Adrenal gland (tissue), 12 donors: Measurements from ENCODE around the gene CPPED1. TPM values are rescaled to one million over a fixed set of nuclear protein-coding genes. Genes with fewer than 3 reads are reported as not detected.

Experiments
- DNase-seq, 7 donors: peaks; one replicate each; pipeline ENCODE4 v3.0.0-alpha.2; 2019 to 2020
- H3K27ac ChIP-seq, 5 donors: fragments of 200-600 bp; sonication (generic) in 4 of 5; 1 replicate in 3 of 5; 2 replicates in 2 of 5; pipeline versions ENCODE4 v1.5.1 to v1.8.0; 2016 to 2020; ENCODE audit warnings: mild to moderate bottlenecking in 1 of 5
- H3K27me3 ChIP-seq: fragments of 200-600 bp; 2 replicates; pipeline ENCODE4 v1.8.0; 2021
- H3K36me3 ChIP-seq, 2 donors: fragments of 200-600 bp; replicated peaks in 1 of 2; 1 replicate in 1 of 2; 2 replicates in 1 of 2; pipeline versions ENCODE4 v1.5.1 to v1.8.0; 2018 to 2022
- H3K4me1 ChIP-seq, 2 donors: fragments of 200-600 bp; replicated peaks in 1 of 2; 1 replicate in 1 of 2; 2 replicates in 1 of 2; pipeline versions ENCODE4 v1.5.1 to v1.8.0; 2018 to 2021
- H3K4me3 ChIP-seq, 4 donors: fragments of 200-600 bp; sonication (generic) in 3 of 4; one replicate each; pipeline ENCODE4 v1.5.1; 2016 to 2018
- H3K9me3 ChIP-seq, 3 donors: fragments of 200-600 bp; sonication (generic) in 1 of 3; replicated peaks in 1 of 3; 1 replicate in 2 of 3; 2 replicates in 1 of 3; pipeline versions ENCODE4 v1.5.1 to v1.8.0; 2016 to 2021
- POLR2A ChIP-seq, 2 donors: fragments of 450-650 bp; IDR thresholded peaks; one replicate each; pipeline ENCODE4 v1.6.1; 2017; ENCODE audit warnings: antibody characterized with exemption in 2 of 2, mild to moderate bottlenecking in 2 of 2, moderate library complexity in 1 of 2
- WGBS, 4 donors: extraction: QIAGEN DNeasy Blood & Tissue Kit in 2 of 4; methylation state at CpG; one replicate each; pipeline versions ENCODE4 v1.1.5 to v1.1.7; 2013 to 2017; 5-methylcytosine and 5-hydroxymethylcytosine counted together
- intact Hi-C, 2 donors: fragments of 100-400 bp; cut with DNase I; formaldehyde crosslinking; loops; one replicate each; pipeline versions ENCODE4 v1.14.1 to v1.15.0; 2022 to 2023
- polyA plus RNA-seq, 3 donors: library from polyadenylated mRNA; stranded (reverse); fragments of 200-250 nt in 2 of 3; fragments of 350-450 nt in 1 of 3; fragmentation: Illumina TruSeq in 1 of 3; extraction: RNeasy Lipid Tissue Mini Kit (QIAGEN cat#74804) in 1 of 3; gene quantifications; one replicate each; pipeline ENCODE4 v1.2.3, GENCODE V29; 2013 to 2014
- total RNA-seq, 9 donors: library from RNA; depleted of rRNA in 4 of 9; stranded (reverse); fragments of >200 nt in 4 of 9; fragments of 120-200 nt in 1 of 9; fragmentation: NEBNext Ultra II Directional in 1 of 9; extraction: Animal tissue kit (Norgen Biotek cat#: 25700) in 1 of 9; gene quantifications; one replicate each; pipeline versions ENCODE4 v1.1.0 to v1.2.4, GENCODE V29; 2013 to 2023
- TF ChIP-seq, protein P1 (sequence below), 6 experiments: fragments of 450-650 bp in 4 of 6; fragments of 200-600 bp in 2 of 6; sonication (generic) in 1 of 6; IDR thresholded peaks; 1 replicate in 5 of 6; 2 replicates in 1 of 6; pipeline versions ENCODE4 v1.5.1 to v1.8.0; 2016 to 2021; ENCODE audit warnings: antibody characterized with exemption in 6 of 6, mild to moderate bottlenecking in 2 of 6, moderate library complexity in 1 of 6
- donor health status: healthy with polysubstance abuse.
- donor health status: Bipolar disorder and iron deficiency.
- donor health status: DM: yes; HTN: yes; CAD: no.
- donor health status: DM: no; HTN: no; CAD: no.
- donor health status: DM: no; HTN: no; CAD: no.
- donor health status: DM: yes; HTN: yes; CAD: no.

CPPED1 gene
- total and polyA plus RNA-seq, 12 donors, result 8.1 to 38.1 (median 14.2) TPM

DNA sequence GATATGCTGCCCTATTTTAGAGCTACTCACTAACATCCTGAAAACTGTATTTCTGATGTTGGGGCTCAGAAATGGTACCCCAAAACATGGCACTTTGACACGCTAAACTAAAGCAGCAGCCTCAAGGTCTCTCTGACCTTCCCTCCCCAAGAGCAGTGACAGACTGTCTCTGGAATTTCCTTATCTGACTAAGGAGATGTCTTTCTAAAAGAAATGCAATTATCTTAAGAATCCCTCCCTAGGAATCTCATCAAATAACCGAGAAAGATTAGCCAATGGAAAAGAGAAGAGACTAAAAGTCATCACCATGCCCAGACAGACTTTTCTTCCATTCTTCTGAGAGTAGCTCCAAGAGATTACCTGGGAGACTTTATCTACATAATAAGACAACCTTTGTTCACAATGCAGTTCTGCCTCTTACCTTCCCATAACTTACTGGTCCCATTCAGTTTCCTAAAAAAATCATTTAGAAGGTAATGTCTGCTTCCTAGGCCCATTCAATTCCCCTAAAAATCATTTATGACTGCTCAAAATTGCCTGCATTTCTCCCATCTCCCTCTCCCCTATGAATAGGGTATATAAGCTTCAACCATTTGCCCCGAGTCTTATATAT is 123.9 kb downstream of the CPPED1 start:
- no peaks in the 10 kb centered on the region for H3K4me1 ChIP-seq
- no peaks in the 10 kb centered on the region for H3K27me3 ChIP-seq
- DNase-seq, result no peak
- H3K36me3 ChIP-seq, result no peaks in the 10 kb centered on the region
- H3K9me3 ChIP-seq, result no peaks in the 10 kb centered on the region
- 41 to 57% (median 52%) methylated on average over 3 of the region's 3 CpGs for WGBS, 4 donors
- no peak overlapping the region for H3K27ac ChIP-seq
- no peak for TF ChIP-seq POLR2A (IDR thresholded peaks at IDR 0.05)
- TF ChIP-seq, protein P1, sequence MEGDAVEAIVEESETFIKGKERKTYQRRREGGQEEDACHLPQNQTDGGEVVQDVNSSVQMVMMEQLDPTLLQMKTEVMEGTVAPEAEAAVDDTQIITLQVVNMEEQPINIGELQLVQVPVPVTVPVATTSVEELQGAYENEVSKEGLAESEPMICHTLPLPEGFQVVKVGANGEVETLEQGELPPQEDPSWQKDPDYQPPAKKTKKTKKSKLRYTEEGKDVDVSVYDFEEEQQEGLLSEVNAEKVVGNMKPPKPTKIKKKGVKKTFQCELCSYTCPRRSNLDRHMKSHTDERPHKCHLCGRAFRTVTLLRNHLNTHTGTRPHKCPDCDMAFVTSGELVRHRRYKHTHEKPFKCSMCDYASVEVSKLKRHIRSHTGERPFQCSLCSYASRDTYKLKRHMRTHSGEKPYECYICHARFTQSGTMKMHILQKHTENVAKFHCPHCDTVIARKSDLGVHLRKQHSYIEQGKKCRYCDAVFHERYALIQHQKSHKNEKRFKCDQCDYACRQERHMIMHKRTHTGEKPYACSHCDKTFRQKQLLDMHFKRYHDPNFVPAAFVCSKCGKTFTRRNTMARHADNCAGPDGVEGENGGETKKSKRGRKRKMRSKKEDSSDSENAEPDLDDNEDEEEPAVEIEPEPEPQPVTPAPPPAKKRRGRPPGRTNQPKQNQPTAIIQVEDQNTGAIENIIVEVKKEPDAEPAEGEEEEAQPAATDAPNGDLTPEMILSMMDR (IDR thresholded peaks at IDR 0.05), result no peak
- intact Hi-C loops, result no loop called here
- no peak overlapping the region for H3K4me3 ChIP-seq

DNA sequence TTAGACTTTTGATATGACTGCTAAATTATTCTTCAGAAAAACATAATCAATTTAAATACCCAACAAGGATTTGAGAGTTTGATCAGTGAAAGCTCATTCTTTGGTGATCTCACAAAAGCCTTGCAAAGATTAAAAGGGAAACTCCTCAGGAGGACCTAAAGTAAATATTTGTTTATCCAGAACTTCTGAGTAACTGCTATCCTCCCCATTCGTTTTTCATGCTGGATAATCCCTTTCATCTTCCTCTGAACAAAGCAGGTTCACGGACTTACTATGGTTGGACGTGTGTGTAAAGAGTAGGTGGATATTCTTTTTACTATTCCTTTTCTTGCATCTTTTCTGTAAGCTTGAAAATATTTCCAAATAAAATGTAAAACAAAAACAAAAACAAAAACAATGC is 124.7 kb downstream of the CPPED1 start:
- no peaks in the 10 kb centered on the region for H3K4me1 ChIP-seq
- no peaks in the 10 kb centered on the region for H3K9me3 ChIP-seq
- no peak overlapping the region for H3K27ac ChIP-seq
- no peak for DNase-seq
- WGBS, 4 donors, result 72 to 78% (median 76%) methylated on average over 3 of the region's 3 CpGs
- no peaks in the 10 kb centered on the region for H3K36me3 ChIP-seq
- H3K4me3 ChIP-seq, result no peak overlapping the region
- TF ChIP-seq, protein P1 (IDR thresholded peaks at IDR 0.05), result no peak
- TF ChIP-seq POLR2A (IDR thresholded peaks at IDR 0.05), result no peak
- intact Hi-C loops, result no loop called here
- H3K27me3 ChIP-seq, result no peaks in the 10 kb centered on the region

DNA sequence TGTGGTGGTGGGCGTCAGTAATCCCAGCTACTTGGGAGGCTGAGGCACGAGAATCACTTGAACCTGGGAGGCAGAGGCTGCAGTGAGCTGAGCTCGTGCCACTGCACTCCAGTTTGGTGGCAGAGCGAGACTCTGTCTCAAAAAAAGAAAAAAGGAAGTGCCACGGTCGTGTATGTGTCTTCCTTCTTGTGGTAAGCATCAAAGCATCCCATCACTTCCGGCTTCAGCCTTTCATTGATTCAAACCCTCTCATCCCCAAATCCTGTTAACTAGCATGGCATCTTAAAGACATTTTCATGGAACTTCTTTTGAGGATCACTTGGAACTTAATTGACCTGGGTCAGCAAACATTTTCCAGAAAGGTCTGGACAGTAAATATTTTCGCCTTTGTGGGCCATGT is 126.2 kb downstream of the CPPED1 start:
- Histone ChIP-seq H3K4me3 (no peak overlapping the region), H3K27ac (no peak overlapping the region), H3K4me1 (no peaks in the 10 kb centered on the region), H3K27me3 (no peaks in the 10 kb centered on the region), H3K9me3 (no peaks in the 10 kb centered on the region), H3K36me3 (no peaks in the 10 kb centered on the region)
- 70 to 92% (median 85%) methylated on average over 8 of the region's 8 CpGs for WGBS, 4 donors
- no peak for DNase-seq
- no peak for TF ChIP-seq POLR2A (IDR thresholded peaks at IDR 0.05)
- intact Hi-C loops, result no loop called here

DNA sequence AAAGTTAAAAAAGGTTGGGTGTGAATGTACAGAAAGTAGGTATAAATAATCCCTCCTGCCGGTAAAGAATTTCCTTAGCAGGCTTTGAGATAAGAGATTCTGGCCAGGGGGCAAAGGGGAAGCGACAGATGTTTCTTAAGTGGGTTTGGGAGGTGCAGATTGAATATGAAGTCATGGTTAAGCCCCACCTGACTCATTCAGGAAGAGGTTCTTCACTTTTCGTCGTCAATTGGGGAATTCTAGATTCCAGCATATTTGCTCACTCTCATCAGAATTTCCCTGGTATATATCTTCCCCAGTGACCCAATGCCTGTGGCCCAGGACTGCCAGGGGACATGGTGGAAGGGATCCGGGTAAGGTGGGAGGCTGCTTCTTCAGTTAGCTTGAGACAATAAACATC is 127.8 kb downstream of the CPPED1 start:
- 50 to 54% (median 53%) methylated on average over 5 of the region's 5 CpGs for WGBS, 4 donors
- no peak for DNase-seq
- no peaks in the 10 kb centered on the region for H3K27me3 ChIP-seq
- H3K36me3 ChIP-seq, result no peaks in the 10 kb centered on the region
- TF ChIP-seq, protein P1 (IDR thresholded peaks at IDR 0.05), result no peak
- no peak overlapping the region for H3K27ac ChIP-seq
- no peaks in the 10 kb centered on the region for H3K9me3 ChIP-seq
- intact Hi-C loops, result no loop called here
- no peak overlapping the region for H3K4me3 ChIP-seq
- no peaks in the 10 kb centered on the region for H3K4me1 ChIP-seq

DNA sequence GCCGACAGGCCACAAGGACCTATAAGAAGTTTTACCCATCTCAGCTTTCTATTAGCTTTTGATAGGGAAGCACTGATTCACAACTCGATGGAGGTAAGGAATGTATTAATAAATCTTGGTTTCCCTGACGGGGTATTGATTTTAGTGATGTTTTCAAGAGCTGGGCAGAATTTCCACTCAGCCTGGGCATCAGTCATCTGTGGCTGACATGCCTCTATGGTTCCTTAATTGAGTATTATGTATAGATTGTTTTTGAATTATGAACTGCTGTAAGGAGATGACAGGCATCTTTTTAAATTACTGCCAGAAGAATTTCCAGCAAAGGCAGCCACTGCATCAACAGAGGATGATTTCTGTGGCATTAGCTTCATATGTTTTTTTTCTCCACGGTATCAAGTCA is 128.6 kb downstream of the CPPED1 start:
- H3K27ac ChIP-seq, result no peak overlapping the region
- H3K4me1 ChIP-seq, result no peaks in the 10 kb centered on the region
- intact Hi-C loops, result no loop called here
- no peaks in the 10 kb centered on the region for H3K9me3 ChIP-seq
- 59 to 68% (median 65%) methylated on average over 4 of the region's 4 CpGs for WGBS, 4 donors
- no peak for TF ChIP-seq POLR2A (IDR thresholded peaks at IDR 0.05)
- TF ChIP-seq, protein P1 (IDR thresholded peaks at IDR 0.05), result no peak
- H3K27me3 ChIP-seq, result no peaks in the 10 kb centered on the region
- no peak overlapping the region for H3K4me3 ChIP-seq
- no peaks in the 10 kb centered on the region for H3K36me3 ChIP-seq
- no peak for DNase-seq
